GM19372 (cell line): ENCODE data around the gene FOXD4L1.
"Not testable (repeated sequence)": the region's sequence is repeated elsewhere in the genome, so short reads cannot be mapped to it uniquely, and the experiment has no call there.

Experiments
- ATAC-seq: cut with Tn5 transposase; IDR thresholded peaks from one replicate; pipeline ENCODE4 v1.9.1; 2021; ENCODE audit warnings: mild to moderate bottlenecking, low read depth, moderate library complexity; ENCODE audit not compliant: unreplicated experiment

FOXD4L1 gene

GRCh38 chr2:113521492-113521891, 23.0 kb downstream of the FOXD4L1 start:
- ATAC-seq = not testable (repeated sequence)

- not testable (repeated sequence) for ATAC-seq
These were observed 26.5 kb downstream of the FOXD4L1 start for GRCh38 chr2:113524986-113525385.

- ATAC-seq = peak; percentile 74
These were observed 29.0 kb downstream of the FOXD4L1 start for GRCh38 chr2:113527350-113528045.

GRCh38 chr2:113528126-113528525, 29.7 kb downstream of the FOXD4L1 start:
- ATAC-seq = not testable (repeated sequence)

- ATAC-seq = not testable (repeated sequence)
These were observed 30.4 kb downstream of the FOXD4L1 start for GRCh38 chr2:113528904-113529303.

GRCh38 chr2:113532991-113533390, 34.5 kb downstream of the FOXD4L1 start:
- not testable (repeated sequence) for ATAC-seq

- ATAC-seq = not testable (repeated sequence)
These were observed 38.1 kb downstream of the FOXD4L1 start for GRCh38 chr2:113536573-113536972.

- ATAC-seq = not testable (repeated sequence)
These were observed 42.4 kb downstream of the FOXD4L1 start for GRCh38 chr2:113540834-113541203.

- ATAC-seq = not testable (repeated sequence)
These were observed 42.9 kb downstream of the FOXD4L1 start for GRCh38 chr2:113541204-113541975.

GRCh38 chr2:113541976-113542485, 43.6 kb downstream of the FOXD4L1 start:
- ATAC-seq = not testable (repeated sequence)

GRCh38 chr2:113542529-113542928, 44.1 kb downstream of the FOXD4L1 start:
- not testable (repeated sequence) for ATAC-seq
